ENCODE results near the gene ANTXR1.

GRCh38 chr2:69041214-69041613 is 28.2 kb downstream of the ANTXR1 start:
- TF ChIP-seq CTCF (IDR thresholded peaks at IDR 0.05) = no peak
- no peak for TF ChIP-seq POLR2A (IDR thresholded peaks at IDR 0.05)
